ENCODE results near the gene NPAS3.

DNA sequence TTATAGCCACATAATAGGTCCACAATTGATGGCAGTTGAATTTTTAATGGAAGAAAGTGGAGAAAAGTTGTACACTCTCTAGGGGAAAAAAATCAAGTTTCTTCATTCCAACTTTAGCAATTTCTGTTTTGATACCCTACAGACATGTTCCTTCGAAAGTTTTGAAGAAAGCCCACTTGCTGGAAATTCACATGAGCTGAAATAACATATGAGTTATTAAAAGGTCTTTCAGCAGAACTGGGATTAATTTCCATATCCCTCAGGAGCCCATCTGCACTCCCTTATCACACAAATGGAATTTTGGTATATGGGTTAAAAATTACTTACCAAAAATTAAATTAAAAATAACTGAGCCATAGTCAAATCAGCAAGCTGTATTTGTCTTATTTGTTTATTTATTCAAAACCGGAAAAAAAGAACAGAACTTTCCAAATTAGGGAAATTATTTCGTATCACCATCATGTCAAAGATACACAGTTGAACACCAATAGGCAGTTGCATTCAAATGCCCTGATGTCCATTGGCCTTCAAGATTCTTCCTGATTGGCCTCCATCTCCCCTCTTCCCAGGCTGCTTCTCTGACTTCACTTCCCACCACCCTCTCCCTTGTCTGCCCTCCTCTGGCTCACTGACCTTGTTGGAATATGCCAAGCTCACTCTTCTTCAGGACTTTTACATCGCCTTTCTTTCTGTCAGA, 566.7 kb downstream of the NPAS3 start:
- TF ChIP-seq, protein P1, sequence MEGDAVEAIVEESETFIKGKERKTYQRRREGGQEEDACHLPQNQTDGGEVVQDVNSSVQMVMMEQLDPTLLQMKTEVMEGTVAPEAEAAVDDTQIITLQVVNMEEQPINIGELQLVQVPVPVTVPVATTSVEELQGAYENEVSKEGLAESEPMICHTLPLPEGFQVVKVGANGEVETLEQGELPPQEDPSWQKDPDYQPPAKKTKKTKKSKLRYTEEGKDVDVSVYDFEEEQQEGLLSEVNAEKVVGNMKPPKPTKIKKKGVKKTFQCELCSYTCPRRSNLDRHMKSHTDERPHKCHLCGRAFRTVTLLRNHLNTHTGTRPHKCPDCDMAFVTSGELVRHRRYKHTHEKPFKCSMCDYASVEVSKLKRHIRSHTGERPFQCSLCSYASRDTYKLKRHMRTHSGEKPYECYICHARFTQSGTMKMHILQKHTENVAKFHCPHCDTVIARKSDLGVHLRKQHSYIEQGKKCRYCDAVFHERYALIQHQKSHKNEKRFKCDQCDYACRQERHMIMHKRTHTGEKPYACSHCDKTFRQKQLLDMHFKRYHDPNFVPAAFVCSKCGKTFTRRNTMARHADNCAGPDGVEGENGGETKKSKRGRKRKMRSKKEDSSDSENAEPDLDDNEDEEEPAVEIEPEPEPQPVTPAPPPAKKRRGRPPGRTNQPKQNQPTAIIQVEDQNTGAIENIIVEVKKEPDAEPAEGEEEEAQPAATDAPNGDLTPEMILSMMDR (IDR thresholded peaks at IDR 0.05), result no peak
- no peak for TF ChIP-seq EP300 (IDR thresholded peaks at IDR 0.05)

All from sigmoid colon (tissue), 4 donors.